Lung (tissue), 12 donors: ENCODE measurements around the gene PIH1D1. TPM values are rescaled to one million over a fixed set of nuclear protein-coding genes. Genes with fewer than 3 reads are reported as not detected.

Experiments used
- ATAC-seq: fragments of 200-7000 bp; cut with Tn5 transposase; one replicate; pipeline ENCODE4 v1.9.1; 2020; ENCODE audit warnings: moderate number of reproducible peaks; ENCODE audit not compliant: insufficient read depth, low FRiP score
- DNase-seq, 3 donors: peaks; one replicate each; pipeline ENCODE4 v3.0.0-alpha.2; 2013 to 2017
- H3K27ac ChIP-seq, 2 donors: one replicate each; pipeline ENCODE4 v1.5.1; 2013; ENCODE audit warnings: mild to moderate bottlenecking in 2 of 2, moderate library complexity in 2 of 2, control low read depth in 1 of 2, inconsistent platforms in 1 of 2, low read depth in 1 of 2, low read length in 1 of 2
- H3K27me3 ChIP-seq, 3 donors: one replicate each; pipeline ENCODE4 v1.5.1; 2013; ENCODE audit warnings: low read length in 2 of 3; ENCODE audit not compliant: control insufficient read depth in 3 of 3, insufficient read depth in 3 of 3
- H3K36me3 ChIP-seq, 4 donors: one replicate each; pipeline ENCODE4 v1.5.1; 2013; ENCODE audit warnings: low read length in 4 of 4, mild to moderate bottlenecking in 1 of 4, moderate library complexity in 1 of 4; ENCODE audit not compliant: control insufficient read depth in 4 of 4, insufficient read depth in 4 of 4
- H3K4me1 ChIP-seq, 5 donors: one replicate each; pipeline ENCODE4 v1.5.1; 2013; ENCODE audit warnings: low read length in 5 of 5, mild to moderate bottlenecking in 2 of 5, moderate library complexity in 1 of 5; ENCODE audit not compliant: control insufficient read depth in 5 of 5, insufficient read depth in 5 of 5
- H3K4me3 ChIP-seq: one replicate; pipeline ENCODE4 v1.5.1; 2013; ENCODE audit warnings: mild to moderate bottlenecking, control low read depth, moderate library complexity
- H3K9ac ChIP-seq, 2 donors: one replicate each; pipeline ENCODE4 v1.5.1; 2013; ENCODE audit warnings: low read length in 2 of 2, control low read depth in 1 of 2; ENCODE audit not compliant: insufficient read depth in 1 of 2
- H3K9me3 ChIP-seq, 4 donors: one replicate each; pipeline ENCODE4 v1.5.1; 2013; ENCODE audit warnings: low read length in 3 of 4, mild to moderate bottlenecking in 1 of 4, moderate library complexity in 1 of 4; ENCODE audit not compliant: control insufficient read depth in 4 of 4, insufficient read depth in 3 of 4
- WGBS, 2 donors: extraction: QIAGEN DNeasy Blood & Tissue Kit; methylation state at CpG; one replicate each; pipeline ENCODE4 v1.1.7; 2013; 5-methylcytosine and 5-hydroxymethylcytosine counted together
- polyA plus RNA-seq, 2 donors: library from polyadenylated mRNA; stranded (reverse); fragments of 200-250 nt; gene quantifications; one replicate each; pipeline ENCODE4 v1.2.1, GENCODE V29; 2013
- total RNA-seq, 2 donors: library from RNA; depleted of rRNA in 1 of 2; stranded (reverse); fragments of >200 nt in 1 of 2; gene quantifications; one replicate each; pipeline ENCODE4 v1.2.1, GENCODE V29; 2014 to 2021
- TF ChIP-seq, protein P1 (sequence below): IDR thresholded peaks from 2 replicates; pipeline ENCODE4 v1.5.1; 2012; ENCODE audit warnings: mild to moderate bottlenecking; ENCODE audit errors: control extremely low read depth, extremely low read depth
- donor health status: control.
- donor health status: control.
- donor health status: Bipolar disorder and iron deficiency.
- donor health status: healthy.
- donor health status: DM: yes; HTN: yes; CAD: no.

PIH1D1 gene
- total and polyA plus RNA-seq, 4 donors: 63.7 to 66.6 (median 65.8) TPM

DNA sequence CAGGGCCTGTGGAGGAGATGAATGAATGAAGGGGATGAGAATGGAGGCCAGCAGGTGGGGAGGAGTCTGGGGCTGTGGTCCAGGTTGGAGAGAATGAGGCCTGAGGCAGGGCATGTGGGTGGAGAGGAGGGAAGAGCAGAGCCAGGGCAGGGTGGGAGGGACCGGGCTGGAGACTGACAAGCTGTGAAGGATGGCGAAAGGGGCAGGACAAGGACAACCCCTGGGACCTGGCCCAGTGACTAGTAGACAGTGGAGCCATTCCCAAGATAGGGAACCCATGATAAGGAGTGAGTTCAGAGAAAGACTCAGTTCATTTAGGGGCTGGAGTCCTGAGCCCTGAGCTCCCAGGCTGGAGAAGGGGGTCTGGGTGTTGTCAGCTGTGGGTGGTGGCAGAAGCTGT is 31.4 kb downstream of the PIH1D1 start:
- DNase-seq (no peak), ATAC-seq (no peak)
- peaks cover 9 to 65% (median 55%) of the 10 kb centered on the region in 3 donors for H3K27me3 ChIP-seq
- TF ChIP-seq, protein P1, sequence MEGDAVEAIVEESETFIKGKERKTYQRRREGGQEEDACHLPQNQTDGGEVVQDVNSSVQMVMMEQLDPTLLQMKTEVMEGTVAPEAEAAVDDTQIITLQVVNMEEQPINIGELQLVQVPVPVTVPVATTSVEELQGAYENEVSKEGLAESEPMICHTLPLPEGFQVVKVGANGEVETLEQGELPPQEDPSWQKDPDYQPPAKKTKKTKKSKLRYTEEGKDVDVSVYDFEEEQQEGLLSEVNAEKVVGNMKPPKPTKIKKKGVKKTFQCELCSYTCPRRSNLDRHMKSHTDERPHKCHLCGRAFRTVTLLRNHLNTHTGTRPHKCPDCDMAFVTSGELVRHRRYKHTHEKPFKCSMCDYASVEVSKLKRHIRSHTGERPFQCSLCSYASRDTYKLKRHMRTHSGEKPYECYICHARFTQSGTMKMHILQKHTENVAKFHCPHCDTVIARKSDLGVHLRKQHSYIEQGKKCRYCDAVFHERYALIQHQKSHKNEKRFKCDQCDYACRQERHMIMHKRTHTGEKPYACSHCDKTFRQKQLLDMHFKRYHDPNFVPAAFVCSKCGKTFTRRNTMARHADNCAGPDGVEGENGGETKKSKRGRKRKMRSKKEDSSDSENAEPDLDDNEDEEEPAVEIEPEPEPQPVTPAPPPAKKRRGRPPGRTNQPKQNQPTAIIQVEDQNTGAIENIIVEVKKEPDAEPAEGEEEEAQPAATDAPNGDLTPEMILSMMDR: no peak
- H3K36me3 ChIP-seq: no peaks in the 10 kb centered on the region
- no peak overlapping the region for H3K27ac ChIP-seq
- H3K9ac ChIP-seq: no peak overlapping the region
- H3K4me1 ChIP-seq: peaks cover 0 to 10% (median 7%) of the 10 kb centered on the region in 5 donors
- H3K9me3 ChIP-seq: peaks cover 0 to under 1% (median 0%) of the 10 kb centered on the region in 4 donors
- H3K4me3 ChIP-seq: no peak overlapping the region
- 75 to 86% methylated on average over 2 of the region's 2 CpGs for WGBS, 2 donors

DNA sequence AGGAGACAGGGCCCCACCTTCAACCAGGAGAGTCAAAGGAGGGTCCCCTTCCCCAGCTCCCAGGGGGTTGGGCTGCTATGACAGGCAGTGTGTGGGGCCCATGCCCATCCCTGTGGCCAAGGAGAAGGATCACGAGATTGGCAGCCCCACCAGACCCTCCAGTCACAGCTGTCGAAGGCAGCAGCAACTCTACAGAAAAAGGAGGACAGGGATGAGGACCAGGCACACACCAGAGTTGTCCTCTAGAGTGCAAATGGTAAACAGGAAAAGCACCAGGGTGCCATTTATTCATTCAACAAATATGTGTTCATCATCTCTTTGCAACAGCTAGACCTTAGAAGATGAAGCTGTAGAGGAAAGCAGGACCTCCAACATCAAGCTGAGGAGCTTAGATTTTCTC is 32.4 kb downstream of the PIH1D1 start:
- no peaks in the 10 kb centered on the region for H3K36me3 ChIP-seq
- DNase-seq (no peak), ATAC-seq (no peak)
- no peak overlapping the region for H3K27ac ChIP-seq
- TF ChIP-seq, protein P1: no peak
- H3K4me3 ChIP-seq: no peak overlapping the region
- no peak overlapping the region for H3K9ac ChIP-seq
- no peaks in the 10 kb centered on the region for H3K9me3 ChIP-seq
- WGBS, 2 donors: 84 to 86% methylated on average over 2 of the region's 2 CpGs
- peaks cover 0 to 10% (median 7%) of the 10 kb centered on the region in 5 donors for H3K4me1 ChIP-seq
- H3K27me3 ChIP-seq: peaks cover 9 to 55% (median 45%) of the 10 kb centered on the region in 3 donors

DNA sequence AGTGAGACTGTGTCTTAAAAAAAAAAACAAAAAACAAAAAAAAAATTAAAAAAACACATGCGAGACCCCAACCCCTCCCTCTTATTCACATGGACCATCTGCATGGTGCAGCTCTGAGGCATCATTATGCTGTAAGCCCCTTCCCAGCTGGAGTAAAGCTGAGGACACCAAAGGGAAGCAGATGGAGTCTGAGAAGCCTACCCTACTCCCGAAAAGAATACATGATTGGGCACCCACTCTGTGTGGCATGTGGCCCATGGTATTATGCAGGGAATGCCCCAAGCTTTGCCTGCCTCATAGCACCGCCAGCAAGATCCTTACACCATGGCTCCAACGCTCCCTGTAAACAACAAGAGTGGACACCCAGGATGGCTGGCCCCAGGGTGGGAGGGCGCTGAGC is 33.1 kb downstream of the PIH1D1 start:
- DNase-seq: no peak
- Histone ChIP-seq H3K27ac (no peak overlapping the region), H3K9ac (no peak overlapping the region), H3K4me3 (no peak overlapping the region), H3K27me3 (peaks cover 9 to 48% (median 39%) of the 10 kb centered on the region in 3 donors), H3K9me3 (no peaks in the 10 kb centered on the region), H3K36me3 (no peaks in the 10 kb centered on the region), H3K4me1 (peaks cover 0 to 10% (median 7%) of the 10 kb centered on the region in 5 donors)
- no peak for ATAC-seq
- WGBS, 2 donors: 80 to 91% methylated on average over 5 of the region's 5 CpGs
- TF ChIP-seq, protein P1: no peak

DNA sequence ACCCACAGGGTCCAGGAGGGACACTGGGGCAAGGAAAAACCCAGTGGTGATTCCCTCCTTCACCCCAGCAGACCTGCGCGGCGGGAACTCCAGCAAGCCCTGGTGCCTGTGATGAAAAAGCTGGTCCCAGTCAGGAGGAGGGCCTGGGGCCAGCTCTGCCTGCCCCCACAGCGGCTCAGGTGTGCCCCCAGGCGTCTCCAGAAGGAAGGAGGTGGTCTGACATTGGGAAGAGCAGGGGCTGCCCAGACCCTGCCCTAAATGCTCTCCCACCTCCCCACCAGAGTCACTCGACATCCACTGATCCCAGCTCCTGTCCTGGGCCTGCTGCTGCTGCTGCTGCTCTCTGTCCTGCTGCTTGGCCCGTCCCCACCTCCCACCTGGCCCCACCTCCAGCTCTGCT is 34.5 kb downstream of the PIH1D1 start:
- 68 to 77% methylated on average over 7 of the region's 7 CpGs for WGBS, 2 donors
- H3K27ac ChIP-seq: no peak overlapping the region
- no peaks in the 10 kb centered on the region for H3K36me3 ChIP-seq
- no peak overlapping the region for H3K4me3 ChIP-seq
- H3K9me3 ChIP-seq: no peaks in the 10 kb centered on the region
- no peak for DNase-seq
- H3K4me1 ChIP-seq: peaks cover 0 to 12% (median 0%) of the 10 kb centered on the region in 5 donors
- no peak overlapping the region for H3K9ac ChIP-seq
- TF ChIP-seq, protein P1: no peak
- H3K27me3 ChIP-seq: peaks cover under 1 to 35% (median 29%) of the 10 kb centered on the region in 3 donors
- no peak for ATAC-seq
